ENCODE results near the gene ZNF865.
A peak's percentile ranks its signal among the peaks of the same experiment; 100 is the strongest.

ZNF865 gene

DNA sequence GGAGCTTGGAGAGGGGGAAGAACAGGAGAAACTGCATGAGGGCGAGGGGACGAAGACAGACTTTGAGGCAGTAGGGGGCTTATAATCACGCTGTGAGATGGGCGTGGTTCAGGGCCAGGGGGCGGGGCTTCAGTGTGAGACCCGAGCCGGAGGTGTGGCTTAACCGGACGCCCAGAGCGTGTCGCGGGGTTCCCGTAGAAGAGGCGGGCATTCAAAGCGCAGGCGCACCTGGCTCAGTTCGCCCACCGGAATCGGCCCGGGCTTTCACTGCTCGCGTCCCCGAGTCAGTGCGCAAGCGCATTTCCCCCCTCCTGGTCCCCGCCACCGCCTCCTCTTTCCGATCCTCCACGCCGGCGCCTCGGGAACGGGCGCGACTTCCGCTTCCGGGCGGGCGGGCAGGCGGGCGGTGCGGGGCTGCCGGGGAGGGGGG lies 225 bp upstream of the ZNF865 start:
- Mint-ChIP-seq H3K9me3 (peaks cover 0 to 2% of the 10 kb centered on the region in 2 donors), H3K4me3 (peak overlapping the region; percentile 94 to 95), H3K27me3 (no peaks in the 10 kb centered on the region), H3K36me3 (peaks cover 20 to 37% of the 10 kb centered on the region in 2 donors), H3K27ac (peak overlapping the region; percentile 99), H3K4me1 (peaks cover 50 to 68% of the 10 kb centered on the region in 2 donors)
- ATAC-seq (replicated peaks): peak; percentile 79 to 84
- peak; percentile 99 for DNase-seq

- peaks cover 0 to 2% of the 10 kb centered on the region in 2 donors for H3K9me3 Mint-ChIP-seq
- no peaks in the 10 kb centered on the region for H3K27me3 Mint-ChIP-seq
- H3K4me3 Mint-ChIP-seq: peak overlapping the region; percentile 94 to 99
- peak overlapping the region; percentile 98 for H3K27ac Mint-ChIP-seq
- peaks cover 24 to 45% of the 10 kb centered on the region in 2 donors for H3K36me3 Mint-ChIP-seq
- DNase-seq (no peak), ATAC-seq (replicated peaks) (no peak)
- peaks cover 55 to 72% of the 10 kb centered on the region in 2 donors for H3K4me1 Mint-ChIP-seq
Observed at GRCh38 chr19:55606471-55606787, 982 bp downstream of the ZNF865 start.

DNA sequence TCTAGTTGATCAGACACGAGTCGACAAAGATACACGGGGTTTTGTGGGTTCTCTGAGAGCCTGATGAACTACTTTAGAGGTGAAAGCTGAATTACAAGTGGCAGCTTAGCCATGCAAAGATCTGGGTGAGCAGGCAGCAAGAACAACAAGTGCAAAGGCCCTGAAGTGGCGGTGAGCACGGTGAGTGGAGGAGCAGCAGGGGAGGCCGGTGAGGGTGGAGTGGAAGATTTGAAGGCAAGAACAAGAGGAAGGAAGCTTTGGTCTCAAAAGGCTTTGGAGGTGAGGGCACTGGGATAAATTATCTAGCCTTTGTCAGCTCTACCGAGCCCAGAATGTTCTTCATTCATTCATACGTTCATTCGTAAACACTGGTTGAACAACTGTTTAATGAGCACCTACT lies 1.4 kb downstream of the ZNF865 start:
- ATAC-seq (replicated peaks) (no peak), DNase-seq (no peak)
- H3K4me1 Mint-ChIP-seq: peaks cover 55 to 72% of the 10 kb centered on the region in 2 donors
- H3K36me3 Mint-ChIP-seq: peaks cover 24 to 45% of the 10 kb centered on the region in 2 donors
- peak overlapping the region; percentile 94 to 99 for H3K4me3 Mint-ChIP-seq
- H3K27me3 Mint-ChIP-seq: no peaks in the 10 kb centered on the region
- H3K9me3 Mint-ChIP-seq: peaks cover 0 to 2% of the 10 kb centered on the region in 2 donors
- H3K27ac Mint-ChIP-seq: peak overlapping the region; percentile 98

GRCh38 chr19:55609326-55609725 lies 3.9 kb downstream of the ZNF865 start:
- Mint-ChIP-seq H3K4me3 (no peak overlapping the region), H3K27ac (no peak overlapping the region), H3K4me1 (peaks cover 62 to 77% of the 10 kb centered on the region in 2 donors), H3K9me3 (no peaks in the 10 kb centered on the region), H3K27me3 (no peaks in the 10 kb centered on the region), H3K36me3 (peaks cover 33 to 56% of the 10 kb centered on the region in 2 donors)
- DNase-seq (no peak), ATAC-seq (replicated peaks) (no peak)

DNA sequence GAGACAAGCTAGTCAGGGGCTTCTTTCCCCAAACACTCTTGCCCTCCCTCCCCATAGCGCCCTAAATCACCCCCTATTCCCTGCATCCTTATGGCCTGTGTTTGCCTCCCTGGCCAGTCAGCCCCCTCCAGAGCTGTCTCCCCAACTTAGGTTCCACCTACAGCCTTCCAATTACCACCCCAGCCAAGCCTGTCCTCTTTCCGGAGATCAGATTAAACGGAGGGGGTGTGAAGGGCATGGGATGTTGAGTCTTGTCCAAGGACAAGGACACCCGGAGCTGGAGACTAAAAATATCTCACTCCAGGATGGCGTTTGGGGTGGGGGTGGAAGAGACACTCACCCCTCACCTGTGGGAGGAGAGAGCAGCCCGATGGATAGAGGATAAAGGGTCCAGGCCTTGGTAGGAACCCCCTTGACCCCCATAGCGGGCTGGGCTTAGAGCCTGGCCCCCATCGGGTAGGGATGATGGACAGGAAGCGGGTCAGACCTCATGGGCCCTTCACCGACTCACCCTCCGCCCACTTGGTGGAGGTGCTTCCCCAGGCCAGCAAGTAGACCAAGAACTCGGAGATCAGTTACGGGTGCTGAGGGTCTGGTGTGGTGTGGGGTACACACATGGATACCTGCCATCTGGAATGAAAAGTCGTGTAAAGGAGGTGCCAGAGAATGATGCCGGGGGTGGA lies 6.0 kb downstream of the ZNF865 start:
- Mint-ChIP-seq H3K9me3 (no peaks in the 10 kb centered on the region), H3K27ac (peak overlapping the region; percentile 82), H3K4me3 (peak overlapping the region; percentile 33 to 55), H3K36me3 (peaks cover 34 to 53% of the 10 kb centered on the region in 2 donors), H3K27me3 (no peaks in the 10 kb centered on the region), H3K4me1 (peaks cover 50 to 65% of the 10 kb centered on the region in 2 donors)
- ATAC-seq (replicated peaks) (peak; percentile 28 to 42), DNase-seq (no peak)

DNA sequence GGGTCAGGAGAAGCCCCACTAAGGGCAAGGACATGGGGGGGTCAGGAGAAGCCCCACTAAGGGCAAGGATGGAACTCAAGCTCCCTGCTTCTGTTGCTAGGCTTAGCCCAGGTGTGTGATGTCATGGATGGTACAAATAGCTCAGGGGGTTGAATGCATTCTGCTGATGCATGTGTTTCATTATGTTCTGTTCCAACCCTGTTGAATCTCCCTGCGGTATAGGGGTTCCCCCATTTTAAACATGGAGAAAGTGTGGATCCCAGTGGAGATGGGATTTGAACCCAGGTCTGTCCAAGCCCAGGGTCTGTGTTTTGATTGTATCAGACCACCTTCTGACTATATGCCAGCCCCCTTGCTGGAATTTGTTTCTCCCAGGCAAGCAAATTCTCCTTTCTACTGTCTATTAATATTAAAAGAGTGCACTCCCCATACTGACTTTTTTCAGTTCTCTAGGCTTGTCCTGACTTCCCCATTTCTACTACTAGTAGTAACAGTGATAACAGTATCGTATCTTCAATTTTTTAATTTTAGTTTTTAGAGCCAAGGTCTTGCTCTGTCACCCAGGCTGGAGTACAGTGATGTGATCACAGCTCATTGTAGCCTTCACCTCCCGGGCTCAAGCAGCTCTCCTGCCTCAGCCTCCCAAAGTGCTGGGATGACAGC lies 6.7 kb downstream of the ZNF865 start:
- ATAC-seq (replicated peaks) (peak; percentile 82 to 90), DNase-seq (no peak)
- no peaks in the 10 kb centered on the region for H3K9me3 Mint-ChIP-seq
- H3K4me3 Mint-ChIP-seq: peak overlapping the region; percentile 33 to 55
- H3K36me3 Mint-ChIP-seq: peaks cover 38 to 53% of the 10 kb centered on the region in 2 donors
- H3K27ac Mint-ChIP-seq: peak overlapping the region; percentile 82
- no peaks in the 10 kb centered on the region for H3K27me3 Mint-ChIP-seq
- peaks cover 43 to 58% of the 10 kb centered on the region in 2 donors for H3K4me1 Mint-ChIP-seq

GRCh38 chr19:55613396-55613795 lies 7.9 kb downstream of the ZNF865 start:
- Mint-ChIP-seq H3K4me1 (peaks cover 37 to 45% of the 10 kb centered on the region in 2 donors), H3K4me3 (no peak overlapping the region), H3K9me3 (no peaks in the 10 kb centered on the region), H3K27ac (no peak overlapping the region), H3K36me3 (peaks cover 41 to 52% of the 10 kb centered on the region in 2 donors), H3K27me3 (no peaks in the 10 kb centered on the region)
- DNase-seq (no peak), ATAC-seq (replicated peaks) (no peak)

DNA sequence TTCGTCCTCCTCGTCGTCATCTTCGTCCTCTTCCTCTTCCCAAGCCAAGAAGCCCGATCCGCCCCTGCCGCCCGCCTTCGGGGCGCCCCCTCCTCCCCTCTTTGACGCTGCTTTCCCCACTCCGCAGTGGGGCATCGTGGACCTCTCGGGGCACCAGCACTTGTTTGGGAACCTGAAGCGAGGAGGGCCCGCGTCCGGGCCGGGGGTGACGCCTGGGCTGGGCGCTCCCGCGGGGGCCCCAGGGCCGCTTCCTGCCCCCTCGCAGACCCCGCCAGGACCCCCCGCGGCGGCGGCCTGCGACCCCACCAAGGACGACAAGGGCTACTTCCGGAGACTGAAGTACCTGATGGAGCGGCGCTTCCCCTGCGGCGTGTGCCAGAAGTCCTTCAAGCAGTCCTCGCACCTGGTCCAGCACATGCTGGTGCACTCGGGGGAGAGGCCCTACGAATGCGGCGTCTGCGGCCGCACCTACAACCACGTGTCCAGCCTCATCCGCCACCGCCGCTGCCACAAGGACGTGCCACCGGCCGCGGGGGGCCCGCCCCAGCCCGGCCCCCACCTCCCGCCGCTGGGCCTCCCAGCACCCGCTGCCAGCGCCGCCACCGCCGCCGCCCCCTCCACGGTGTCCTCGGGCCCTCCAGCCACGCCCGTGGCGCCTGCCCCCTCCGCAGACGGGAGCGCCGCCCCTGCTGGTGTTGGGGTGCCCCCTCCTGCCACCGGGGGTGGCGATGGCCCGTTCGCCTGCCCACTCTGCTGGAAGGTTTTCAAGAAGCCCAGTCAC lies 8.7 kb downstream of the ZNF865 start:
- peaks cover 43 to 55% of the 10 kb centered on the region in 2 donors for H3K36me3 Mint-ChIP-seq
- H3K27me3 Mint-ChIP-seq: no peaks in the 10 kb centered on the region
- H3K9me3 Mint-ChIP-seq: no peaks in the 10 kb centered on the region
- no peak for DNase-seq
- no peak for ATAC-seq (replicated peaks)
- no peak overlapping the region for H3K27ac Mint-ChIP-seq
- H3K4me3 Mint-ChIP-seq: no peak overlapping the region
- H3K4me1 Mint-ChIP-seq: peaks cover 35 to 41% of the 10 kb centered on the region in 2 donors

DNA sequence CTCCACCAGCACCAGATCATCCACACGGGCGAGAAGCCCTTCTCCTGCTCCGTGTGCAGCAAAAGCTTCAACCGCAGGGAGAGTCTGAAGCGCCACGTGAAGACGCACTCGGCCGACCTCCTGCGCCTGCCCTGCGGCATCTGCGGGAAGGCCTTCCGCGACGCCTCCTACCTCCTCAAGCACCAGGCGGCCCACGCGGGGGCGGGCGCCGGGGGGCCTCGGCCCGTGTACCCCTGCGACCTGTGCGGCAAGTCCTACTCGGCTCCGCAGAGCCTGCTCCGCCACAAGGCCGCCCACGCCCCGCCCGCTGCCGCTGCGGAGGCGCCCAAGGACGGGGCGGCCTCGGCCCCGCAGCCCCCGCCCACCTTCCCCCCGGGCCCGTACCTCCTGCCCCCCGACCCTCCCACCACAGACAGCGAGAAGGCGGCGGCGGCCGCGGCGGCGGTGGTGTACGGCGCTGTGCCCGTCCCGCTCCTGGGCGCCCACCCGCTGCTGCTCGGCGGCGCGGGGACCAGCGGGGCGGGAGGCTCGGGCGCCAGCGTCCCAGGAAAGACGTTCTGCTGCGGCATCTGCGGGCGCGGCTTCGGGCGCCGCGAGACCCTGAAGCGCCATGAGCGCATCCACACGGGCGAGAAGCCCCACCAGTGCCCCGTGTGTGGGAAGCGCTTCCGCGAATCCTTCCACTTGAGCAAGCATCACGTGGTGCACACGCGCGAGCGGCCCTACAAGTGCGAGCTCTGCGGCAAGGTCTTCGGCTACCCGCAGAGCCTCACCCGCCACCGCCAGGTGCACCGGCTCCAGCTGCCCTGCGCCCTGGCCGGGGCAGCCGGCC lies 9.5 kb downstream of the ZNF865 start:
- H3K27ac Mint-ChIP-seq: no peak overlapping the region
- no peak overlapping the region for H3K4me3 Mint-ChIP-seq
- no peaks in the 10 kb centered on the region for H3K27me3 Mint-ChIP-seq
- no peak for ATAC-seq (replicated peaks)
- peaks cover 29 to 34% of the 10 kb centered on the region in 2 donors for H3K4me1 Mint-ChIP-seq
- DNase-seq: no peak
- H3K9me3 Mint-ChIP-seq: no peaks in the 10 kb centered on the region
- H3K36me3 Mint-ChIP-seq: peaks cover 35 to 47% of the 10 kb centered on the region in 2 donors

GRCh38 chr19:55615543-55616394 lies 10.3 kb downstream of the ZNF865 start:
- DNase-seq (no peak), ATAC-seq (replicated peaks) (no peak)
- H3K4me1 Mint-ChIP-seq: peaks cover 24 to 33% of the 10 kb centered on the region in 2 donors
- H3K4me3 Mint-ChIP-seq: no peak overlapping the region
- H3K36me3 Mint-ChIP-seq: peaks cover 36 to 47% of the 10 kb centered on the region in 2 donors
- H3K27ac Mint-ChIP-seq: no peak overlapping the region
- no peaks in the 10 kb centered on the region for H3K9me3 Mint-ChIP-seq
- no peaks in the 10 kb centered on the region for H3K27me3 Mint-ChIP-seq

DNA sequence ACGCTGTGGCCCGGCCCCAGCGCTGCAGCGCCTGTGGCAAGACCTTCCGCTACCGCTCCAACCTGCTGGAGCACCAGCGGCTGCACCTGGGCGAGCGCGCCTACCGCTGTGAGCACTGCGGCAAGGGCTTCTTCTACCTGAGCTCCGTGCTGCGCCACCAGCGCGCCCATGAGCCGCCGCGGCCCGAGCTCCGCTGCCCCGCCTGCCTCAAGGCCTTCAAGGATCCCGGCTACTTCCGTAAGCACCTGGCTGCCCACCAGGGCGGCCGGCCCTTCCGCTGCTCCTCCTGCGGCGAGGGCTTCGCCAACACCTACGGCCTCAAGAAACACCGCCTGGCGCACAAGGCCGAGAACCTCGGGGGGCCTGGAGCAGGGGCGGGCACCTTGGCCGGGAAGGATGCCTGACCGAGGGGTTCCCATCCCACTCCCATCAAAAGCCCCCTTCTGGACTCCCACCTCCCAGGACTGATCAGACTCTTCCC lies 11.0 kb downstream of the ZNF865 start:
- Mint-ChIP-seq H3K27ac (no peak overlapping the region), H3K4me3 (no peak overlapping the region), H3K27me3 (no peaks in the 10 kb centered on the region), H3K9me3 (no peaks in the 10 kb centered on the region), H3K4me1 (peaks cover 19 to 29% of the 10 kb centered on the region in 2 donors), H3K36me3 (peaks cover 34 to 48% of the 10 kb centered on the region in 2 donors)
- ATAC-seq (replicated peaks) (no peak), DNase-seq (no peak)

GRCh38 chr19:55617426-55617825 lies 12.0 kb downstream of the ZNF865 start:
- DNase-seq (no peak), ATAC-seq (replicated peaks) (no peak)
- Mint-ChIP-seq H3K4me3 (no peak overlapping the region), H3K27me3 (no peaks in the 10 kb centered on the region), H3K36me3 (peaks cover 34 to 48% of the 10 kb centered on the region in 2 donors), H3K9me3 (no peaks in the 10 kb centered on the region), H3K4me1 (peaks cover 9 to 19% of the 10 kb centered on the region in 2 donors), H3K27ac (no peak overlapping the region)

DNA sequence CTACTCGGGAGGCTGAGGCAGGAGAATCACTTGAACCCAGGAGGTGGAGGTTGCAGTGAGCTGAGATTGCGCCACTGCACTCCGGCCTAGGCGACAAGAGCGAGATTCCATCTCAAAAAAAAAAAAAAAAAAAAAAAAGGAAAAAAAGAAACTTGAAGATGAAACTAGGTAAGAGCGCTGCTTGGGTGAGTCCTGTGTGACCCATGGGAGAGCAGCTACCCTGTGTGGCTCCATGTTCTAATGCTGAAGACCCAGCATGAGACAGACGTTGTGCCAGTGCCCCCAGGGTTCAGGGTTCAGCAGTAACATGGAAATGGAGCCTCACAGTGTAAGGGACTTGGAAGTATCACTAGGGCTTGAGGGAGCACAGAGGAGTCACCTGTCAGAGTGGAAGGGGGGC lies 13.0 kb downstream of the ZNF865 start:
- peaks cover 25 to 41% of the 10 kb centered on the region in 2 donors for H3K36me3 Mint-ChIP-seq
- H3K4me1 Mint-ChIP-seq: peaks cover 2 to 10% of the 10 kb centered on the region in 2 donors
- H3K9me3 Mint-ChIP-seq: no peaks in the 10 kb centered on the region
- DNase-seq: no peak
- ATAC-seq (replicated peaks): no peak
- H3K27ac Mint-ChIP-seq: peak overlapping the region; percentile 59
- H3K27me3 Mint-ChIP-seq: no peaks in the 10 kb centered on the region
- H3K4me3 Mint-ChIP-seq: no peak overlapping the region

All from stimulated activated naive B cell treated with anti-CD40 and anti-IgM and Interleukin-4, amounts not matched to agents 10 μg/mL and 1 μg/mL and 100 μg/mL, for 72 hours (primary cell).